GM06990 (cell line): ENCODE data around the gene LVRN.

Experiments used
- DNase-seq: peaks from one replicate; pipeline ENCODE4 v3.0.0-alpha.2; 2011; ENCODE audit not compliant: insufficient read length; ENCODE audit errors: extremely low read depth
- H3K27me3 ChIP-seq: replicated peaks from 2 replicates; pipeline ENCODE4 v1.6.0; 2011; ENCODE audit warnings: low read length; ENCODE audit not compliant: control insufficient read depth, insufficient read depth
- H3K36me3 ChIP-seq: 2 replicates; pipeline ENCODE4 v1.5.1; 2011; ENCODE audit warnings: low read length; ENCODE audit not compliant: control insufficient read depth, insufficient read depth
- H3K4me3 ChIP-seq: replicated peaks from 2 replicates; pipeline ENCODE4 v1.5.1; 2011; ENCODE audit warnings: low read depth, mild to moderate bottlenecking, control low read depth, low read length
- TF ChIP-seq, protein P1 (sequence below): IDR thresholded peaks from 2 replicates; pipeline ENCODE4 v1.5.1; 2011; ENCODE audit warnings: low read length, control low read depth, mild to moderate bottlenecking, inconsistent platforms; ENCODE audit not compliant: insufficient read depth, poor library complexity, severe bottlenecking

The LVRN gene

DNA sequence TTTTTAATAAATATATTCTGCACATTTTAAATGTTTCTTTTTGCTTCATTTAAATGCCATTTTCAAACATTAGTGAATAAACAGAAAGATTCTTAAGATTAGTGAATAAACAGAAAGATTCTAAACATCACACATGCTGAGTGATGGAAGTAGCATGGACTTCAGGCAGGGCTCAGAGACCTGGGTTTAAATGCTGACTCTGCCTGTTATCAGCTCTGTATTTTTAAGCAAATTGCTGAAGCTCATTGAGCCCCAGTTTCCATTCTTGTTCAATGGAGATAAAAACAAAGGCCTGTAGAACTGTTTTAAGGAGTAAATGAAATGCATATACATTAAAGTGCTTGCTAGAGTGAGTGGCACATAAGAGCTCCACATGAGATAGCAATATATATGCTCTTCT lies 8.1 kb upstream of the LVRN start:
- TF ChIP-seq, protein P1, sequence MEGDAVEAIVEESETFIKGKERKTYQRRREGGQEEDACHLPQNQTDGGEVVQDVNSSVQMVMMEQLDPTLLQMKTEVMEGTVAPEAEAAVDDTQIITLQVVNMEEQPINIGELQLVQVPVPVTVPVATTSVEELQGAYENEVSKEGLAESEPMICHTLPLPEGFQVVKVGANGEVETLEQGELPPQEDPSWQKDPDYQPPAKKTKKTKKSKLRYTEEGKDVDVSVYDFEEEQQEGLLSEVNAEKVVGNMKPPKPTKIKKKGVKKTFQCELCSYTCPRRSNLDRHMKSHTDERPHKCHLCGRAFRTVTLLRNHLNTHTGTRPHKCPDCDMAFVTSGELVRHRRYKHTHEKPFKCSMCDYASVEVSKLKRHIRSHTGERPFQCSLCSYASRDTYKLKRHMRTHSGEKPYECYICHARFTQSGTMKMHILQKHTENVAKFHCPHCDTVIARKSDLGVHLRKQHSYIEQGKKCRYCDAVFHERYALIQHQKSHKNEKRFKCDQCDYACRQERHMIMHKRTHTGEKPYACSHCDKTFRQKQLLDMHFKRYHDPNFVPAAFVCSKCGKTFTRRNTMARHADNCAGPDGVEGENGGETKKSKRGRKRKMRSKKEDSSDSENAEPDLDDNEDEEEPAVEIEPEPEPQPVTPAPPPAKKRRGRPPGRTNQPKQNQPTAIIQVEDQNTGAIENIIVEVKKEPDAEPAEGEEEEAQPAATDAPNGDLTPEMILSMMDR = no peak
- Histone ChIP-seq H3K4me3 (no peak overlapping the region), H3K27me3 (no peaks in the 10 kb centered on the region; the same call in 1 of the 2 replicates), H3K36me3 (no peaks in the 10 kb centered on the region)
- DNase-seq = no peak

DNA sequence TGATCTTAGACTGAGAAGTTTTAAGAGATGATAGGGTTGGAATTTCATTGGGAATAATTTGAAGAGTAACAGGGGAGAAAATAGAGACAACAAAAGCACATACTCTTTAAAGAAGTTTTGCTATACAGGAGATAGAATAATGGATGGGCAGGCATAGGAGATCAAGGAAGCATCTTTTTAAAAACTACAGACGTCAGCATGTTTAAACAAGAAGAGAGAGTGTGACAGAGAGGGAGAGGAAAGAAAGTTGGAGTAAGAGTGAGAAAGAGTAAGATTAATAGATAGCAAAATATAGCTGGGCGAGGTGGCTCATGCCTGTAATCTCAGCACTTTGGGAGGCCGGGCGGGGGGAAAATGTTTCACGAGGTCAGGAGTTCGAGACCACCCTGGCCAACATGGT lies 5.3 kb upstream of the LVRN start:
- peaks cover 1% of the 10 kb centered on the region; the same call in 1 of the 2 replicates for H3K27me3 ChIP-seq
- H3K36me3 ChIP-seq = no peaks in the 10 kb centered on the region
- DNase-seq = no peak
- TF ChIP-seq, protein P1 = no peak
- no peak overlapping the region for H3K4me3 ChIP-seq

DNA sequence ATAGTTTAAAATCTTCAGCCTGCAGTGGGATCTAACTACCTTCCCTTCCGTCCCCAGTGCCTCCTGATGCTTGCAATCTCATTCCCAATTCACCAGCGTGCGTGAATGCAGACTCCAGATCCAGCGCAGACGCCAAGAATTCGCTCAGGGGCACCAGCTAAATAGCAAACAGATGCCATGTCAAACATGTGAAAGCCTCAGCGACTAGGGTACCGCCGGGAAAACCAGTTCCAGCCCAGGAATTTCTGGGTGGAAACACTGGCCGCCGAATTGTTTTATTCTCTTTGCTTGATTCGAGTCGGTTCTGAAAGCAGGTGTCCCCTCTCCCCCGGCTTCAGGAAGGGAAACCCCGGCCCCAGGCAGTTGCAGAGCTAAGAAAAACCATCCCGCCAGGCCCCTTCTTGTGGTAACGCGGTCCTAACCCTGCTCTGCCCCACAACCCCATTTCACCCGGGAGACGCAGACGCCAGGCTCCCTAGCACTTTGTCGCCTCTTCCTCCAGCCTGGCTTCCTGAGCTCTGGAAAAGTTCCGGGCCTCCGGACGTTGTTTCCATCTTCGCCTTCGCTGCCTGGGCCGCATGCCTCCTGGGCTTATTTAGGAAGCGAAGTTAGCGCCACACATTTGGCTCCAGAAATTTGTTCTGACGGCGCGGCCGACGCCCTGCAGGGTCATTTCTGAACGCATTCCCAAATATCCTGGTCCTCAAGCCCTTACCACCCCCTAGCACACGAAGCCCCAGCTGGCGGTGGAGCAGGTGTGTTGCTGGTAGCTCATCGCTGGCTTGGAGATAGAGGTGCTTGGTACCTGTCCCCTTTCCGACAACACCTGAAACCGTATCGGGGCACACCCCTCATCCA lies 665 bp upstream of the LVRN start:
- TF ChIP-seq, protein P1 = no peak
- DNase-seq = no peak
- H3K27me3 ChIP-seq = peaks cover 5% of the 10 kb centered on the region; the same call in 1 of the 2 replicates
- H3K36me3 ChIP-seq = no peaks in the 10 kb centered on the region
- H3K4me3 ChIP-seq = no peak overlapping the region

DNA sequence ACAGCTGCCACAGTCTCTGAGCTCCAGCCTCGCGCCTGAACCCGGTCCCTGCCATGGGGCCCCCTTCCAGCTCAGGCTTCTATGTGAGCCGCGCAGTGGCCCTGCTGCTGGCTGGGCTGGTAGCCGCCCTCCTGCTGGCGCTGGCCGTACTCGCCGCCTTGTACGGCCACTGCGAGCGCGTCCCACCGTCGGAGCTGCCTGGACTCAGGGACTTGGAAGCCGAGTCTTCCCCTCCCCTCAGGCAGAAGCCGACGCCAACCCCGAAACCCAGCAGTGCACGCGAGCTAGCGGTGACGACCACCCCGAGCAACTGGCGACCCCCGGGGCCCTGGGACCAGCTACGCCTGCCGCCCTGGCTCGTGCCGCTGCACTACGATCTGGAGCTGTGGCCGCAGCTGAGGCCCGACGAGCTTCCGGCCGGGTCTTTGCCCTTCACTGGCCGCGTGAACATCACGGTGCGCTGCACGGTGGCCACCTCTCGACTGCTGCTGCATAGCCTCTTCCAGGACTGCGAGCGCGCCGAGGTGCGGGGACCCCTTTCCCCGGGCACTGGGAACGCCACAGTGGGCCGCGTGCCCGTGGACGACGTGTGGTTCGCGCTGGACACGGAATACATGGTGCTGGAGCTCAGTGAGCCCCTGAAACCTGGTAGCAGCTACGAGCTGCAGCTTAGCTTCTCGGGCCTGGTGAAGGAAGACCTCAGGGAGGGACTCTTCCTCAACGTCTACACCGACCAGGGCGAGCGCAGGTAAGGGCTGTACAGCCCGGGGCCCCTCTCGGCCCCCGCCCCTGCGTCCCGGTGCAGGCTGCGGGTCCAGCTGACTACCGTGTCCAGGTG lies 509 bp downstream of the LVRN start:
- no peak for DNase-seq
- Histone ChIP-seq H3K27me3 (peaks cover 5% of the 10 kb centered on the region; the same call in 1 of the 2 replicates), H3K4me3 (peak overlapping the region; percentile 11), H3K36me3 (no peaks in the 10 kb centered on the region)
- TF ChIP-seq, protein P1 = no peak

DNA sequence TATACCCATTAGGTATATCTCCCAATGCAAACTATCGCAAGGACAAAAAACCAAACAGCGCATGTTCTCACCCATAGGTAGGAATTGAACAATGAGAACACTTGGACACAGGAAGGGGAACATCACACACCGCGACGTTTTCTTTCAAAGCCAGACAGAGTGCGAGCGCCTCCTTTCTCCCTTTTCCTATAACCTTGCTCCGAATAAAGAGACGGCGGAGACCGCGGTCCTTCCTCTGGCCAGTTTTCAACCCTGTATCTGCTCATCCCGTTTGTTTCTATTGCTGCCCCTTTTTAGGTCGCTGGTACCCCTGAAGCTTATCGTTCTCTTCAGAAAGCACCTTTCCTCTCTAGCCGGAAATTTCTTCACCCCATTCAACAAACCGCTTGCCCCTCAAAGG lies 1.3 kb downstream of the LVRN start:
- Histone ChIP-seq H3K4me3 (no peak overlapping the region), H3K27me3 (peaks cover 5% of the 10 kb centered on the region; the same call in 1 of the 2 replicates), H3K36me3 (no peaks in the 10 kb centered on the region)
- TF ChIP-seq, protein P1 = no peak
- no peak for DNase-seq
